ENCODE results near the gene UTS2.

GRCh38 chr1:7845761-7846160, 7.1 kb downstream of the UTS2 start:
- TF ChIP-seq POLR2AphosphoS5 (IDR thresholded peaks at IDR 0.05; ENCODE audit: low read depth, low read length): no peak
- TF ChIP-seq SRF (IDR thresholded peaks at IDR 0.05; ENCODE audit: low read depth, low read length): no peak
- no peak for TF ChIP-seq SP1 (IDR thresholded peaks at IDR 0.05; ENCODE audit: low read depth, low read length)
- no peak for TF ChIP-seq EZH2 (IDR thresholded peaks at IDR 0.05; ENCODE audit: low read depth, low read length, severe bottlenecking)
- TF ChIP-seq, protein P1, sequence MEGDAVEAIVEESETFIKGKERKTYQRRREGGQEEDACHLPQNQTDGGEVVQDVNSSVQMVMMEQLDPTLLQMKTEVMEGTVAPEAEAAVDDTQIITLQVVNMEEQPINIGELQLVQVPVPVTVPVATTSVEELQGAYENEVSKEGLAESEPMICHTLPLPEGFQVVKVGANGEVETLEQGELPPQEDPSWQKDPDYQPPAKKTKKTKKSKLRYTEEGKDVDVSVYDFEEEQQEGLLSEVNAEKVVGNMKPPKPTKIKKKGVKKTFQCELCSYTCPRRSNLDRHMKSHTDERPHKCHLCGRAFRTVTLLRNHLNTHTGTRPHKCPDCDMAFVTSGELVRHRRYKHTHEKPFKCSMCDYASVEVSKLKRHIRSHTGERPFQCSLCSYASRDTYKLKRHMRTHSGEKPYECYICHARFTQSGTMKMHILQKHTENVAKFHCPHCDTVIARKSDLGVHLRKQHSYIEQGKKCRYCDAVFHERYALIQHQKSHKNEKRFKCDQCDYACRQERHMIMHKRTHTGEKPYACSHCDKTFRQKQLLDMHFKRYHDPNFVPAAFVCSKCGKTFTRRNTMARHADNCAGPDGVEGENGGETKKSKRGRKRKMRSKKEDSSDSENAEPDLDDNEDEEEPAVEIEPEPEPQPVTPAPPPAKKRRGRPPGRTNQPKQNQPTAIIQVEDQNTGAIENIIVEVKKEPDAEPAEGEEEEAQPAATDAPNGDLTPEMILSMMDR (IDR thresholded peaks at IDR 0.05; ENCODE audit: control extremely low read depth in 1 of 3, insufficient read depth in 1 of 3, low read depth in 1 of 3, low read length in 3 of 3): no peak
- TF ChIP-seq FOSL1 (IDR thresholded peaks at IDR 0.05; ENCODE audit: insufficient read depth, low read depth, low read length): no peak
- TF ChIP-seq, protein P2, sequence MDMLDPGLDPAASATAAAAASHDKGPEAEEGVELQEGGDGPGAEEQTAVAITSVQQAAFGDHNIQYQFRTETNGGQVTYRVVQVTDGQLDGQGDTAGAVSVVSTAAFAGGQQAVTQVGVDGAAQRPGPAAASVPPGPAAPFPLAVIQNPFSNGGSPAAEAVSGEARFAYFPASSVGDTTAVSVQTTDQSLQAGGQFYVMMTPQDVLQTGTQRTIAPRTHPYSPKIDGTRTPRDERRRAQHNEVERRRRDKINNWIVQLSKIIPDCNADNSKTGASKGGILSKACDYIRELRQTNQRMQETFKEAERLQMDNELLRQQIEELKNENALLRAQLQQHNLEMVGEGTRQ (IDR thresholded peaks at IDR 0.05; ENCODE audit: low read length): no peak
- TF ChIP-seq SAP30 (IDR thresholded peaks at IDR 0.05; ENCODE audit: insufficient read depth, insufficient replicate concordance, low read length): no peak
- no peak for TF ChIP-seq RAD21 (IDR thresholded peaks at IDR 0.05 in 1 of 2, conservative IDR thresholded peaks at IDR 0.05 in 1 of 2; ENCODE audit: low read depth in 2 of 2, low read length in 2 of 2)
- no peak for TF ChIP-seq EP300 (IDR thresholded peaks at IDR 0.05; ENCODE audit: borderline replicate concordance in 1 of 2, low read depth in 2 of 2, low read length in 2 of 2)
- no peak for TF ChIP-seq YY1 (IDR thresholded peaks at IDR 0.05; ENCODE audit: low read depth, low read length)
- TF ChIP-seq JUN (IDR thresholded peaks at IDR 0.05; ENCODE audit: low read depth, low read length): no peak
- TF ChIP-seq TAF1 (IDR thresholded peaks at IDR 0.05; ENCODE audit: low read depth, low read length): no peak
